ENCODE data around the gene ADAMTS17.

GRCh38 chr15:100333236-100333635, 8.5 kb downstream of the ADAMTS17 start:
- no peak for TF ChIP-seq CTCF (IDR thresholded peaks at IDR 0.05; ENCODE audit: low read depth, low read length)
- TF ChIP-seq EZH2phosphoT487 (IDR thresholded peaks at IDR 0.05; ENCODE audit: low read depth) = no peak

Measured in OCI-LY3 (cell line).